Trophoblast cell (in vitro differentiated cells and primary cell): Measurements from ENCODE around the gene GOLT1A.

Source experiments
- DNase-seq, 2 donors: peaks; one replicate each; pipeline ENCODE4 v3.0.0-alpha.2; 2016
- H2AFZ ChIP-seq: 2 replicates; pipeline ENCODE4 v1.6.1; 2013; ENCODE audit warnings: low read length, moderate library complexity, mild to moderate bottlenecking; ENCODE audit not compliant: insufficient read depth, poor library complexity
- H2AK5ac ChIP-seq: 2 replicates; pipeline ENCODE4 v1.6.1; 2013; ENCODE audit warnings: mild to moderate bottlenecking, low read length
- H2BK120ac ChIP-seq: 2 replicates; pipeline ENCODE4 v1.6.1; 2013; ENCODE audit warnings: low read length, mild to moderate bottlenecking, moderate library complexity; ENCODE audit not compliant: insufficient read depth, poor library complexity
- H2BK12ac ChIP-seq: 2 replicates; pipeline ENCODE4 v1.6.1; 2013; ENCODE audit warnings: mild to moderate bottlenecking, low read length, moderate library complexity
- H2BK5ac ChIP-seq: 2 replicates; pipeline ENCODE4 v1.6.1; 2013; ENCODE audit warnings: low read length, low read depth, moderate library complexity, mild to moderate bottlenecking; ENCODE audit not compliant: poor library complexity
- H3K14ac ChIP-seq: 2 replicates; pipeline ENCODE4 v1.6.1; 2013; ENCODE audit warnings: mild to moderate bottlenecking, low read length
- H3K18ac ChIP-seq: 2 replicates; pipeline ENCODE4 v1.6.1; 2013; ENCODE audit warnings: mild to moderate bottlenecking, low read length
- H3K23ac ChIP-seq: 2 replicates; pipeline ENCODE4 v1.6.1; 2013; ENCODE audit warnings: low read length
- H3K27ac ChIP-seq: 2 replicates; pipeline ENCODE4 v1.5.1; 2013; ENCODE audit warnings: low read depth, mild to moderate bottlenecking, inconsistent platforms, low read length, moderate library complexity
- H3K27me3 ChIP-seq: 2 replicates; pipeline ENCODE4 v1.6.1; 2013; ENCODE audit warnings: inconsistent platforms, mild to moderate bottlenecking, low read length, moderate library complexity; ENCODE audit not compliant: insufficient read depth
- H3K36me3 ChIP-seq, 2 experiments: 1 replicate in 1 of 2; 2 replicates in 1 of 2; pipeline ENCODE4 v1.6.1; 2013; ENCODE audit warnings: low read length in 2 of 2, mild to moderate bottlenecking in 2 of 2, moderate library complexity in 1 of 2; ENCODE audit not compliant: insufficient read depth in 2 of 2, control insufficient read depth in 1 of 2
- H3K4ac ChIP-seq: 2 replicates; pipeline ENCODE4 v1.6.1; 2013; ENCODE audit warnings: low read depth, mild to moderate bottlenecking, low read length, moderate library complexity
- H3K4me1 ChIP-seq, 2 experiments: 1 replicate in 1 of 2; 2 replicates in 1 of 2; pipeline ENCODE4 v1.6.1; 2013; ENCODE audit warnings: low read length in 2 of 2, mild to moderate bottlenecking in 2 of 2, moderate library complexity in 1 of 2; ENCODE audit not compliant: insufficient read depth in 2 of 2, control insufficient read depth in 1 of 2
- H3K4me2 ChIP-seq: 2 replicates; pipeline ENCODE4 v1.6.1; 2013; ENCODE audit warnings: inconsistent platforms, mild to moderate bottlenecking, low read length, moderate library complexity
- H3K4me3 ChIP-seq: 2 replicates; pipeline ENCODE4 v1.5.1; 2013; ENCODE audit warnings: mild to moderate bottlenecking, low read depth, low read length, inconsistent platforms
- H3K79me1 ChIP-seq: one replicate; pipeline ENCODE4 v1.6.1; 2013; ENCODE audit warnings: low read length
- H3K79me2 ChIP-seq: 2 replicates; pipeline ENCODE4 v1.6.1; 2013; ENCODE audit warnings: low read length, mild to moderate bottlenecking; ENCODE audit not compliant: control insufficient read depth, insufficient read depth, poor library complexity
- H3K9ac ChIP-seq: 2 replicates; pipeline ENCODE4 v1.6.1; 2013; ENCODE audit warnings: mild to moderate bottlenecking, low read length
- H3K9me3 ChIP-seq: 2 replicates; pipeline ENCODE4 v1.6.1; 2013; ENCODE audit warnings: low read depth, mild to moderate bottlenecking, control low read depth, inconsistent platforms, low read length; ENCODE audit not compliant: insufficient read depth
- H4K12ac ChIP-seq: 2 replicates; pipeline ENCODE4 v1.6.1; 2013; ENCODE audit warnings: low read depth, mild to moderate bottlenecking, low read length, moderate library complexity
- H4K8ac ChIP-seq: 2 replicates; pipeline ENCODE4 v1.6.1; 2013; ENCODE audit warnings: low read depth, mild to moderate bottlenecking, low read length, moderate library complexity
- H4K91ac ChIP-seq: one replicate; pipeline ENCODE4 v1.6.1; 2013; ENCODE audit warnings: low read depth, mild to moderate bottlenecking, low read length, moderate library complexity
- WGBS: extraction: QIAGEN DNeasy Blood & Tissue Kit; methylation state at CpG from one replicate; pipeline ENCODE4 v1.1.7; 2013; ENCODE audit warnings: missing lambda C conversion rate; ENCODE audit not compliant: insufficient read length, insufficient coverage; ENCODE audit errors: extremely low coverage; 5-methylcytosine and 5-hydroxymethylcytosine counted together

Gene GOLT1A

DNA sequence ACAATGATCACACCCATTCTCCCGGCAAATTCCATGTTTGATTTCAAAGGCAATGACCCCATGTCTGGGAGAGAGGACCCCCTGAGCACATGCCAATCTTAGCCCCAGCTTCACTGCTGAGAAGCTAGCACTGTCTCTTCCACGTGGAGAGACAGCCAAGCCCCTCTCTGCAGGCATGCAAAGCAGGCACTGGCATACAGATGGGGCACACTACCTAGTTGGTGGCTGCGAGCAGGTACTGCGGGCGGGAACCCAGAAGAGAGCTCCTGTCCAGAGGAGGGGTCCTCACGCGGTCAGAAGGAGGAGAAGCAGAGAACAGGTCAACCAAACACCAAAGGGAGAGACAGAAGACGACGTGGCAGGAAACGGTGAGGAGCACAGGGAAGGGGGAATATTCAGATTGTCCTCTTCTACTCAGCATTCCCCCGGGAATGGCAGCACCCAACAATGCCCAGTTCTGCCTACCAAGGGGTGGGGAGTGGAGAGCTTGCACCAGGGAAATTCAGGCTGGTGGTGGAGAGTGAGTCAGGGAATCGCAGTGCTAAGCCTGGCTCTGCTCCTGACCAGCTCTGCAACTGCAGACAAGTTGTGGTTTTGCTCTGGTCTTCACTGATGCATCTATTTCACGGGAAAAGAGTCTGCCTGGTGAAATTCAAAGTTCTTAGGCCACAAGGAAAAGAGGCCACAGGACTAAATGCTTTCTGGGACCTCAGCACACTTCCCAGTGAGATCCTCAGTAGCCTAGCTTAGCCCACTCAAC lies 48.1 kb upstream of the GOLT1A start:
- H2BK120ac ChIP-seq: no peak overlapping the region
- H3K4ac ChIP-seq: no peak overlapping the region
- no peak overlapping the region for H4K8ac ChIP-seq
- DNase-seq: no peak
- peaks cover 53 to 68% of the 10 kb centered on the region in 2 experiments for H3K36me3 ChIP-seq
- H3K23ac ChIP-seq: no peak overlapping the region
- no peak overlapping the region for H4K91ac ChIP-seq
- no peak overlapping the region for H3K4me2 ChIP-seq
- no peak overlapping the region for H3K14ac ChIP-seq
- no peaks in the 10 kb centered on the region for H3K9me3 ChIP-seq
- no peak overlapping the region for H2BK5ac ChIP-seq
- peaks cover 0 to 15% of the 10 kb centered on the region in 2 experiments for H3K4me1 ChIP-seq
- no peaks in the 10 kb centered on the region for H3K79me2 ChIP-seq
- H3K27ac ChIP-seq: no peak overlapping the region
- H3K79me1 ChIP-seq: no peaks in the 10 kb centered on the region
- no peak overlapping the region for H3K9ac ChIP-seq
- no peak overlapping the region for H4K12ac ChIP-seq
- no peak overlapping the region for H2BK12ac ChIP-seq
- no peaks in the 10 kb centered on the region for H3K27me3 ChIP-seq
- H3K4me3 ChIP-seq: no peak overlapping the region
- no peak overlapping the region for H2AFZ ChIP-seq
- no peak overlapping the region for H3K18ac ChIP-seq
- no CpG with 5 or more reads among the region's 13 CpGs for WGBS
- no peak overlapping the region for H2AK5ac ChIP-seq

DNA sequence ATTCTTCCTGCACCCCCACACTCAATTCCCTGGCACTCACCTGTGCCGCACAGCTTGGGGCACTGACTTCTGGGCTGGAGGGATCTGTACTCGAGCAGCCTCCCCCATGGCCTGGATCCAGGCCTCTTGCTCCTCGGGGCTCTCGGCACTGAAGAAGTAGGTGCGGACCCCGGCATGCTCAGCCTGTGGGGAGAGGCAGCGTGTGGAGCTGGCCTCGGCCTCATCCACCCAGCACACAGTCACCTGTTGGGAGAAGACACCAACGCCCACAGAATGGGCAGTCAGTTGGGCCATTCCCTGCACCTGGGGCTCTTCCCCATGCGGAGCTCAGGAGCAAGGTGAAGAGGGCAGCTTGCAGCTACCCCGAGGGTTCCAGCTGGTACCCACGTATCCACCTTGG lies 47.5 kb upstream of the GOLT1A start:
- no peak overlapping the region for H2AFZ ChIP-seq
- no peak overlapping the region for H4K8ac ChIP-seq
- H3K4me3 ChIP-seq: no peak overlapping the region
- H3K9ac ChIP-seq: no peak overlapping the region
- no peak overlapping the region for H4K12ac ChIP-seq
- no CpG with 5 or more reads among the region's 12 CpGs for WGBS
- no peak overlapping the region for H2AK5ac ChIP-seq
- no peak overlapping the region for H3K18ac ChIP-seq
- no peaks in the 10 kb centered on the region for H3K79me2 ChIP-seq
- H3K4ac ChIP-seq: no peak overlapping the region
- no peak overlapping the region for H4K91ac ChIP-seq
- no peak for DNase-seq
- H2BK5ac ChIP-seq: no peak overlapping the region
- no peak overlapping the region for H3K4me2 ChIP-seq
- H3K14ac ChIP-seq: no peak overlapping the region
- H3K27me3 ChIP-seq: no peaks in the 10 kb centered on the region
- no peaks in the 10 kb centered on the region for H3K9me3 ChIP-seq
- no peak overlapping the region for H2BK12ac ChIP-seq
- peaks cover 0 to 15% of the 10 kb centered on the region in 2 experiments for H3K4me1 ChIP-seq
- H2BK120ac ChIP-seq: no peak overlapping the region
- H3K27ac ChIP-seq: no peak overlapping the region
- no peak overlapping the region for H3K23ac ChIP-seq
- no peaks in the 10 kb centered on the region for H3K79me1 ChIP-seq
- H3K36me3 ChIP-seq: peaks cover 54 to 67% of the 10 kb centered on the region in 2 experiments

DNA sequence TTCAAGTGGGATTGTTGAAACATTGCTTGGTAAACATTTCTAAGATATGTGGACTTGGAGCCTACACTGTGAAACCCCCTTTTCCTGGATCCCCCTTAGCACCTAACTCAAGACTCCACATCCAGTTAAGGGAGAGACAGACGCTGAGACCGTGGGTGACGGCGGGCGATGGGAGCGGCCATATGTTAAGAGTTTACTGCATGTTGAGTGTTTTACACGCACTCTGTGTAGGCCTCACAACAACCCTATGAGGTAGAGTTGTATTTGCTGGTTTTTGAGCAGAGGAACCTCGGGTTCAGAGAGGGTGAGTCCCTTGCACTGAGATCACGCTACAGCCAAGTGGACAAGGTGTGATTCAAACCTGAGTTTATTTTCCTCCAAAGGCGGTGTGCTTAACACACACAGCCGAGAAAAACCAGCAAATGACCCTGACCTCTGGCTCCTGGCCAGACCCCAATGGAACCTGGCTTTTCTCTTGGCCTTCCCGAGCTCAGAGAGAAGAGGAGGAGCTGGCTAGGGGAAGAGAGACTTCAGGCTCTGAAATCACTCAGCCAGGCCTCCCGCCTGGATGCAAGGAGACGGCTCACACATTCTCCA lies 46.9 kb upstream of the GOLT1A start:
- no peak overlapping the region for H2AK5ac ChIP-seq
- WGBS: no CpG with 5 or more reads among the region's 14 CpGs
- H3K18ac ChIP-seq: no peak overlapping the region
- peaks cover 50 to 63% of the 10 kb centered on the region in 2 experiments for H3K36me3 ChIP-seq
- H4K12ac ChIP-seq: no peak overlapping the region
- H4K91ac ChIP-seq: no peak overlapping the region
- H3K79me2 ChIP-seq: no peaks in the 10 kb centered on the region
- no peaks in the 10 kb centered on the region for H3K79me1 ChIP-seq
- H3K14ac ChIP-seq: no peak overlapping the region
- H3K4me3 ChIP-seq: no peak overlapping the region
- DNase-seq: no peak
- H3K4me2 ChIP-seq: no peak overlapping the region
- H3K4ac ChIP-seq: no peak overlapping the region
- no peak overlapping the region for H4K8ac ChIP-seq
- H2BK120ac ChIP-seq: no peak overlapping the region
- no peak overlapping the region for H3K9ac ChIP-seq
- H3K23ac ChIP-seq: no peak overlapping the region
- H2BK12ac ChIP-seq: no peak overlapping the region
- H3K27me3 ChIP-seq: no peaks in the 10 kb centered on the region
- H2AFZ ChIP-seq: no peak overlapping the region
- H2BK5ac ChIP-seq: no peak overlapping the region
- H3K27ac ChIP-seq: no peak overlapping the region
- H3K4me1 ChIP-seq: peaks cover 0 to 17% of the 10 kb centered on the region in 2 experiments
- no peaks in the 10 kb centered on the region for H3K9me3 ChIP-seq

DNA sequence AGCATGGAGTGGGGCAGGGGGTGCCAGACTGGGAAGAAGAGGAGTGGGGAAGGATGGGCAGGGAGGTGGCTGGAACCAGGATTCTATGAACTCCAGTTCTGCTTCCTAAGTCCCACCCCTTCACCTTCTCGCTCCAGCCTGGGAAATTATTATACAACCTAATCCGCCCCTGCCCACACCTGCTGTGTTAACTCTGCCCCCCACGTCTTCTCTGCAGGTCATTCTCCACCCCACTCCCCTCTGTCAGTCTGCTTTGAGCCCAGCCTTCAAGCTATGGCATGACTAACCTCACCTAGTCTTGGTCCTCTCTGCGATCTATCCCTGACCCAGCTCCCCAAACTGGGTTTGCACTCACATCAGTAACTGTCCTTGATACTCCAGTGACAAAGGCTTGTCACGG lies 46.0 kb upstream of the GOLT1A start:
- Histone ChIP-seq H3K4me2 (no peak overlapping the region), H3K4me1 (peaks cover 0 to 18% of the 10 kb centered on the region in 2 experiments), H2AFZ (no peak overlapping the region), H4K91ac (no peak overlapping the region), H3K14ac (no peak overlapping the region), H3K27ac (no peak overlapping the region), H3K27me3 (no peaks in the 10 kb centered on the region), H2AK5ac (no peak overlapping the region), H3K9ac (peak overlapping the region; percentile 9), H3K9me3 (no peaks in the 10 kb centered on the region), H3K36me3 (peaks cover 49 to 56% of the 10 kb centered on the region in 2 experiments), H3K79me2 (no peaks in the 10 kb centered on the region), H4K12ac (no peak overlapping the region), H3K79me1 (no peaks in the 10 kb centered on the region), H4K8ac (no peak overlapping the region), H2BK12ac (no peak overlapping the region), H3K18ac (no peak overlapping the region), H2BK120ac (no peak overlapping the region), H2BK5ac (no peak overlapping the region), H3K23ac (no peak overlapping the region), H3K4me3 (no peak overlapping the region), H3K4ac (no peak overlapping the region)
- no peak for DNase-seq
- no CpG with 5 or more reads among the region's 5 CpGs for WGBS
